Activated naive CD4-positive, alpha-beta T cell treated with anti-CD3 and anti-CD28 coated beads, Interleukin-2, amount 10 ng/mL, durations not matched to agents 7 days and 5 days (primary cell): ENCODE measurements around the gene FCRLB.

Experiments used
- CTCF ChIA-PET: fragments of 350-600 bp; sonication (Branson Sonifier 250); formaldehyde crosslinking; loops from one replicate; lab custom pipeline; 2021; ENCODE audit warnings: antibody characterized with exemption; lab: Charles Lee
- DNase-seq: peaks from one replicate; pipeline ENCODE4 v3.0.0-alpha.2; 2020
- H3K27ac Mint-ChIP-seq: one replicate; pipeline ENCODE4 v1.8.0; 2021; ENCODE audit warnings: mild to moderate bottlenecking, moderate library complexity, mixed read lengths
- H3K27me3 Mint-ChIP-seq: one replicate; pipeline ENCODE4 v1.8.0; 2021; ENCODE audit warnings: mild to moderate bottlenecking, mixed read lengths
- H3K36me3 Mint-ChIP-seq: one replicate; pipeline ENCODE4 v1.8.0; 2021; ENCODE audit warnings: mixed read lengths
- H3K4me1 Mint-ChIP-seq: one replicate; pipeline ENCODE4 v1.8.0; 2021; ENCODE audit warnings: mixed read lengths
- H3K4me3 Mint-ChIP-seq: one replicate; pipeline ENCODE4 v1.8.0; 2021; ENCODE audit warnings: mild to moderate bottlenecking, moderate library complexity, mixed read lengths
- H3K9me3 Mint-ChIP-seq: one replicate; pipeline ENCODE4 v1.8.0; 2021; ENCODE audit warnings: mixed read lengths

Gene FCRLB

DNA sequence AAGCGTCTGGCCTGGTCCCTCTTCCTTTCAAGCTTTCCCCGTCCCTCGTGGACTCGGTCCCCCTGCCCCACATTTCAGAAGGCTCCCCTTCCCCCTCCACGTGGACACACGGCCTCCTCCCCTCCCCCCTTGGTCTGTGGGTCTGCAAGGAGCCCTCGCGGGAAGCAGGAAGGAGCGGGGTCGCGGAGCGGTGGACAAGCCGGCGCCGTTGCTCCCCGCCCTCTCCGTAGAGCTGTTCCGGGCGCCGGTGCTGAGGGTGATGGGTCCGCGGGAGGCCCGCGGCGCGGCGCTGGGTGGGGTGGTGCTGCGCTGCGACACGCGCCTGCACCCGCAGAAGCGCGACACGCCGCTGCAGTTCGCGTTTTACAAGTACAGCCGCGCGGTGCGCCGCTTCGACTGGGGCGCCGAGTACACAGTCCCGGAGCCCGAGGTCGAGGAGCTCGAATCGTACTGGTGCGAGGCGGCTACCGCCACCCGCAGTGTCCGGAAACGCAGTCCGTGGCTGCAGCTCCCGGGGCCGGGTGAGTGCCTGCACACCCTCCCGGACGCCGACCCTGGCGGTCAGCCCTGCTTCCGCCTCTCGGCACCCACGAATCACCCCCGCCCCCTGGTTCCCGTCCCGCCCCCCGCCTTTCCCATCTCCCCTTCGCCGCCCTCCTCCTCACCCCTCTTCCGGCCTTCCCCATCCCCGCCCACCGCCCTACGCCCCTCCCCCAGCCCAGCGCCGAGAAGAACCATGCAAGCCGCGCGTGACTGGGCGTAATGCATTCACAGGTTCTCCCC lies 5.3 kb downstream of the FCRLB start:
- H3K27ac Mint-ChIP-seq = peak overlapping the region; percentile 88
- peak overlapping the region; percentile 76 for H3K4me3 Mint-ChIP-seq
- H3K4me1 Mint-ChIP-seq = peaks cover 51% of the 10 kb centered on the region
- peak; percentile 82 for DNase-seq
- no peaks in the 10 kb centered on the region for H3K9me3 Mint-ChIP-seq
- H3K36me3 Mint-ChIP-seq = no peaks in the 10 kb centered on the region
- H3K27me3 Mint-ChIP-seq = peaks cover 81% of the 10 kb centered on the region
- CTCF ChIA-PET = interaction anchor here (0.6 to 1.3 kb wide), 7 partner anchors 11 to 1641 kb away, joined by 3 to 11 read pairs (median 3); no protein-coding TSS in a partner anchor

DNA sequence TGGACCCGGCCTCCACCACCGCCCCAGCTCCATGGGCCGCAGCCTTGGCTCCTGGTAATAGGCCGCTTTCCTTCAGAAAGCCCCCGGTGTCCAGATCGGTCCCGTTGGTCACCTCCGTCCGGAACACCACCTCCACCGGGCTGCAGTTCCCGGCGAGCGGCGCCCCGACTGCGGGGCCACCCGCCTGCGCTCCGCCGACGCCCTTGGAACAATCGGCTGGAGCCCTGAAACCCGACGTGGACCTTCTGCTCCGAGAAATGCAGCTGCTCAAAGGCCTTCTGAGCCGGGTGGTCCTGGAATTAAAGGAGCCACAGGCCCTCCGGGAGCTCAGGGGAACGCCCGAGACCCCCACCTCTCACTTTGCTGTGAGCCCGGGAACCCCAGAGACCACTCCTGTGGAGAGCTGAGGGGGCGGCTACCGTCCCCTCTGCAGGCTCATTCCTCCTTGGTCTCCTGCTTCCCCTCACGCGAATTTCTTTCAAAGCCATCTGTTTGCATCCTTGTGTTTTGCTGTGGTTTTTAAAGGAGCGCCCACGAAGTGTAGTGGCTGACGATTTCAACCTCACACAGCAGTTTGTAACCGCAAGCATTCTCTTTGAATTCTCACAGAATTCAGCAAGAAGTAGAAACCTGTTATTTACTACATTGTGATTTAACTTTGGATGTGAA lies 6.0 kb downstream of the FCRLB start:
- peak; percentile 63 for DNase-seq
- CTCF ChIA-PET = interaction anchor here (0.6 to 1.1 kb wide), 3 partner anchors 12 to 1642 kb away, joined by 3 read pairs; no protein-coding TSS in a partner anchor
- Mint-ChIP-seq H3K4me3 (peak overlapping the region; percentile 76), H3K9me3 (no peaks in the 10 kb centered on the region), H3K27me3 (peaks cover 74% of the 10 kb centered on the region), H3K4me1 (peaks cover 47% of the 10 kb centered on the region), H3K36me3 (no peaks in the 10 kb centered on the region), H3K27ac (peak overlapping the region; percentile 88)

DNA sequence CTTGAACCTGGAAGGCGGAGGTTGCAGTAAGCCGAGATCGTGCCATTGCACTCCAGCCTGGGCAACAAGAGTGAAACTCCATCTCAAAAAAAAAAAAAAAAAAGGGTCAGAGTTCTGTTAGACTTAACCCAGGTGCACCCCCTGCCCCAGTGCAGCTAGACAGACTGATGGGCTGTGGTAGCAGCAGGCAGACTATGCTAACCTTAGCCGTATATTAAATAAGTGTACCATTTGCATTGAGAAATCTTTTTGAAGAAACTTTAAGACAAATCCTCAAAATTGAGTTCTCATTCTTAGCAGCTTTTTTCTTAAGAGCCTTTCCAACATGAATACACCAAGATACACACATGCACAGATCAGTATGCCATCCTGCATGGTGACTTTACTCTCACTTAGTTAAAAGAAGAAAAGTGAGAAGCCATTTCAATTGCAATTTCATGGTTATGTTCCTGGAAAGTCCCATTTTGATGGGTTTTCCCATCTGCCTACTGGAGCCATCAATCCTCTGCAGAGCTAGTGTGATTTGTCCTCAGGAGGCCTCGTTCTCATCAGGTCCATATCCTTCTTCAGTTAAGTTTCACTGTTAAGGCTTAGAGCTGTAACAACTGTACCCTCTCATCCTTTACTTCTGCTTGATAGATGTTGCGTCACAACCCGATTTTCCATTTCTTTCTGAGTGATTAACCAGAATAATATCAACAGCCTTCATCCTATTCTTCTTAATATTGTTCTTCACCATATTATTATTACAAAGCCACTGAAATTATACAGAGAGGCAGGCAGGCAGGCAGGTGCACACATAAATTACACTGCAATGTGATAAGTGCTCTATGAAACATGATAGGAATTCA lies 7.3 kb downstream of the FCRLB start:
- Mint-ChIP-seq H3K4me1 (peaks cover 47% of the 10 kb centered on the region), H3K27me3 (peaks cover 62% of the 10 kb centered on the region), H3K36me3 (no peaks in the 10 kb centered on the region), H3K4me3 (no peak overlapping the region), H3K9me3 (no peaks in the 10 kb centered on the region), H3K27ac (no peak overlapping the region)
- DNase-seq = no peak
- CTCF ChIA-PET = interaction anchor here (0.9 to 1.1 kb wide), 2 partner anchors 9 to 13 kb away, joined by 4 to 5 read pairs; no protein-coding TSS in a partner anchor

DNA sequence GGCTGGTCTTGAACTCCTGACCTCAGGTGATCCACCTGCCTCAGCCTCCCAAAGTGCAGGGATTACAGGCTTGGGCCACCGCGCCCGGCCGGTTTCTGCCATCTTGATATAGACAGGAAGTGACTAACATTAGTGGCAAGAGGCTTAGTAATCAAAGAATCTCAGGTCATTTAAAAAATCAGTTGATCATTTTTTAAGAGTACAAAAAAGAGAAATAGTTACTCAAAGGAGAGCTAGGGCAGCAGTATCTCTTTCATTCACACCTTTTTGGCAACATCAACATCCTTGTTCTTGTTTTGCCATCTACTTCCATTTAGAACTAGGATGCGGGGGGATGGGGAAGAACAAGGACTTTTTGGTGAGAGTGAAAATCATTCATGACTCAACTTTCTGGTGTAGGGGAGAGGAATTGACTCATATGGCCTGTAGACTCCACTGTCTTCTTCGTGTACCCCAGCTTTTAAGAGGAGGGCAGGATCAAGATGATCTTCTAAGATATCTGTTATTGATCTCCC lies 8.8 kb downstream of the FCRLB start:
- CTCF ChIA-PET = interaction anchor here (0.8 to 1.4 kb wide), 3 partner anchors 8 to 11 kb away, joined by 3 to 5 read pairs (median 4); no protein-coding TSS in a partner anchor
- Mint-ChIP-seq H3K27ac (no peak overlapping the region), H3K4me1 (peaks cover 43% of the 10 kb centered on the region), H3K4me3 (no peak overlapping the region), H3K9me3 (no peaks in the 10 kb centered on the region), H3K36me3 (no peaks in the 10 kb centered on the region), H3K27me3 (peaks cover 52% of the 10 kb centered on the region)
- DNase-seq = no peak

DNA sequence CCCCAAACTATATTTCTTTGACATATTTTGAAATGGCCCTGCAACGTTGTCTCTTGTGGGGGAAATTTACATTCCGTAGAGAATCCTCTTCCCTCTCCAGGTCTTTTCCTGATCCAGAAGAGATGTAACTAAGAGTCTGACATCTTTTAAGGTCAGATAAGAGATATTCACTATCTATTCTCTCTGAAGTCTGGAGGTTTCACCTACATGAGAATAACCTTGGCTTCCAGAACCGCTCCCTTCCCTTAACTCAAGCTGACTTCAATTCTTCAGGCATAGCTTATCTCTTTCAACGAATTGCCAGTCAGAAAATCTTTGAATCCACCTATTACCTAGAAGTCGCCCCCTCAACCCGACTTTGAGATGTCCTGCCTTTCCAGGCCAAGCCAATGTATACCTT lies 9.9 kb downstream of the FCRLB start:
- DNase-seq = no peak
- Mint-ChIP-seq H3K9me3 (no peaks in the 10 kb centered on the region), H3K27me3 (peaks cover 51% of the 10 kb centered on the region), H3K4me1 (peaks cover 36% of the 10 kb centered on the region), H3K4me3 (no peak overlapping the region), H3K36me3 (no peaks in the 10 kb centered on the region), H3K27ac (no peak overlapping the region)
- CTCF ChIA-PET = no interaction called here

DNA sequence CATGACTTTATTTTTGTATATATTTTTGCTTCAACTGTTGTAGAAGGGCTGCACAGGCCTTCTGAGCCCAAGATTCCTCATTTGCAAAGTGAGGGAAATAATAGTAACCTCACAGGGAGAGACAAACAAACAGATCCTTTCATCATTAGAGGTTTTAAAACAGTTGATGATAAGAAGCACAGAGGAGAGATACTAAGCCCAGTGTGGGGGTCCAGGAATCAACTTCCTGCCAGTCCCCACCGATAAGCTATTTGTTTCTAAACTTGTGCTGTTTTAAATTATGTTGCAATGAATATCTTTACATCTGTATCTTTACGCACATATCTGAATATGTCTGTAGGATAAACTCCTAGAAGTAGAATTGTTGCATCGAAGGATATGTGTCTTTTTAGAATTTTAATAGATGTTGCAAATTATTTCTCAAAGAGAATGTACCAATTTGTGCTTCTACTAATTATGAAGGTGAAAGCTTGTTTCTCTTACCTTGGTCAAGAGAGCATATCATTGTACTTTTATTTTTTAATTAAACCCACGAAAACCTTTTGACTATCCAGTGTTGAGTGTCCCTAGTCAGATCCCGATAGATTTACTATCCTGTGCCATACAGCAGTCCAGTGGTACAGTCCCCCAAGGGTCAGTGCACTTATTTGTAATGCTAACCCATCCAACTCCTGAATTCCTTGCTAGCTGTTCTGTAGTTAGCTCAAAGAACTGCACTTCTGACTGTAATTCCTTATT lies 10.8 kb downstream of the FCRLB start:
- Mint-ChIP-seq H3K27me3 (peaks cover 49% of the 10 kb centered on the region), H3K4me3 (no peak overlapping the region), H3K27ac (no peak overlapping the region), H3K9me3 (no peaks in the 10 kb centered on the region), H3K36me3 (no peaks in the 10 kb centered on the region), H3K4me1 (peaks cover 38% of the 10 kb centered on the region)
- CTCF ChIA-PET = interaction anchor here (1.0 to 1.5 kb wide), 2 partner anchors 9 to 85 kb away, joined by 3 to 5 read pairs; no protein-coding TSS in a partner anchor
- no peak for DNase-seq

DNA sequence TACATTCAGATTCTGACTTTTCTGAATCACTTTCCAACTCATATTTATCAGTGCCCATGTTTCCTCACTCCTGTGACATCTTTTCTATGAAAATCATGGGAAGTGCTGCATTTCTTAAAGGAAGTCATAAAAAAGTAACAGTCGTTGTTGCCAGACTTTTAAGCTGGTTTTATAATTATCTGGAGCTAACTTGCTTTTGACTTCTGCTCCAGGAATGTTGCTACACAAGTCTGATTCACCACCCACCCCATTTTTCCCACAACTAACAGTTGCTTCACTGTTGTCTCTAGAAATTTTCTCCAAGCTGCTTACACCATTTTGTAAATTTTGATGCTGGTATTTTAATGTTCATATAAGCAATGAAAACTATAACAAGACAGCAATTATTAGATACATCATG lies 12.2 kb downstream of the FCRLB start:
- Mint-ChIP-seq H3K36me3 (no peaks in the 10 kb centered on the region), H3K27me3 (peaks cover 46% of the 10 kb centered on the region), H3K27ac (no peak overlapping the region), H3K4me1 (peaks cover 33% of the 10 kb centered on the region), H3K4me3 (no peak overlapping the region), H3K9me3 (no peaks in the 10 kb centered on the region)
- DNase-seq = no peak
- CTCF ChIA-PET = interaction anchor here (0.7 to 1.5 kb wide), 3 partner anchors 8 to 249 kb away, joined by 3 to 5 read pairs (median 3); no protein-coding TSS in a partner anchor

DNA sequence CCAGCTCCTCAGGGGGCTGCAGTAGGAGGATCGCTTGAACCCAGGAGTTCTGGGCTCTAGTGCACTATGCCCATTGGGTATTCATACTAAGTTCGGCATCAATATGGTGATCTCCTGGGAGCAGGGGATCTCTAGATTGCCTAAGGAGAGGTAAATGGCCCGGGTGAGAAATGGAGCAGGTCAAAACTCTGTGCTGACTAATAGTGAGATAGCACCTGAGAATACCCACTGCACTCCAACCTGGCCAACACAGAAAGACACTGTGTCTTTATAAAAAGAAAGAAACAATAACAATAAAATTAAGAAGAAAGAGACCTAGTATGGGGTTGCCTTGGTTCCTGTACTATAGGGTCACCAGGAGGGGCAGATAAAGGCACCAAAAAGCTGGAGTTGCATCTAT lies 14.5 kb downstream of the FCRLB start:
- no peak overlapping the region for H3K4me3 Mint-ChIP-seq
- CTCF ChIA-PET = interaction anchor here (1.6 kb wide), 1 partner anchor 301 kb away, joined by 3 read pairs; no protein-coding TSS in a partner anchor
- no peak overlapping the region for H3K27ac Mint-ChIP-seq
- no peaks in the 10 kb centered on the region for H3K36me3 Mint-ChIP-seq
- H3K9me3 Mint-ChIP-seq = no peaks in the 10 kb centered on the region
- peaks cover 34% of the 10 kb centered on the region for H3K4me1 Mint-ChIP-seq
- no peak for DNase-seq
- peaks cover 39% of the 10 kb centered on the region for H3K27me3 Mint-ChIP-seq

DNA sequence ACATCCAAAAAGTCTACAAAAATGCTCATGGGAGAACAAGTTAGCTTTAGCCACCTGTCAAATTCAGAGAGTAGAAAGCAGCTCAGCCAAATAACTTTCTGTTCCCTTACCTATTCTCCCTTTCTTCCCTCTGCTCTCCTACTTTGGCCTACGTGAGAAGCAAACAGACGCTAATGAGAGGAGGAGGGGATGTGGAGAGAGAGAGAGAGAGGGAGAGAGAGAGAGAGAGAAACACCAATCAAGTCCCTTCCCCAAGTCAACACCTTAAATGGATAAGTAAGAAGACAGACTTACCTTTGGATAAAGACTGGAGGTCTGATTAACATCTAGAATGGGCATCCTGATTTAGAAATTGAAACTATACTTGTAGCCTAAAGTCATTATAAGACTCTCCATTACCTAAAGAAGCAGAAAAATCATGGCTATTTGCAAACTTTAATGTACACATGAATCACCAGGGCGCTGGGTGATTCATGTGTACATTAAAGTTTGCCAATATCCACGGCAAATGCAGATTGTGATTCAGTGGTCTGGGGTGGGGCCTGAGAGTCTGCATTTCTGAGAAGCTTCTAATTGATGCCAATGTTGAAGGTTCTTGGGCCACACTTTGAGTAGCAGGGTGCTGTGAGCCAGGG lies 15.1 kb downstream of the FCRLB start:
- no peak overlapping the region for H3K27ac Mint-ChIP-seq
- no peaks in the 10 kb centered on the region for H3K36me3 Mint-ChIP-seq
- DNase-seq = no peak
- CTCF ChIA-PET = interaction anchor here (0.7 to 6.9 kb wide), 7 partner anchors 10 to 301 kb away, joined by 3 to 71 read pairs (median 9); no protein-coding TSS in a partner anchor
- no peaks in the 10 kb centered on the region for H3K9me3 Mint-ChIP-seq
- peaks cover 33% of the 10 kb centered on the region for H3K27me3 Mint-ChIP-seq
- no peak overlapping the region for H3K4me3 Mint-ChIP-seq
- H3K4me1 Mint-ChIP-seq = peaks cover 33% of the 10 kb centered on the region

DNA sequence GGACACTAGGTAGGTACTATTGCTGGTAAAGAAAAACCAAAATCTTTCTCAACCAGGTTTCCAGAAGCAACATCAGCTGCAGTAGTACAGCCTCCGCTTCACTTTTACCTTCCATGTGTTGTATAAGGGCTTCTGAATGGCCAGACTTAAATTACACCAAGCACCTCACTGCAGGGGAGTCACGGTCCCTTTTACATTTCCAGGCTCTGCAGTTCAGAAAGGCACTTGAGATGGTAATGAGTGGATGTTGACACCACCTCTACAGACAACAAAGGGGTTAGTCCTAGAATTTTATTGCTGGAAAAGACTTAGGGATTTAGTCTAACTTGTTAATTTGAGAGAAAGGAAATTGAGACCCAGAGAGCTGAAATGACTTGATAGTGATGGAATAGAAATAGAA lies 16.3 kb downstream of the FCRLB start:
- Mint-ChIP-seq H3K27me3 (peaks cover 32% of the 10 kb centered on the region), H3K4me3 (no peak overlapping the region)
- DNase-seq = no peak

DNA sequence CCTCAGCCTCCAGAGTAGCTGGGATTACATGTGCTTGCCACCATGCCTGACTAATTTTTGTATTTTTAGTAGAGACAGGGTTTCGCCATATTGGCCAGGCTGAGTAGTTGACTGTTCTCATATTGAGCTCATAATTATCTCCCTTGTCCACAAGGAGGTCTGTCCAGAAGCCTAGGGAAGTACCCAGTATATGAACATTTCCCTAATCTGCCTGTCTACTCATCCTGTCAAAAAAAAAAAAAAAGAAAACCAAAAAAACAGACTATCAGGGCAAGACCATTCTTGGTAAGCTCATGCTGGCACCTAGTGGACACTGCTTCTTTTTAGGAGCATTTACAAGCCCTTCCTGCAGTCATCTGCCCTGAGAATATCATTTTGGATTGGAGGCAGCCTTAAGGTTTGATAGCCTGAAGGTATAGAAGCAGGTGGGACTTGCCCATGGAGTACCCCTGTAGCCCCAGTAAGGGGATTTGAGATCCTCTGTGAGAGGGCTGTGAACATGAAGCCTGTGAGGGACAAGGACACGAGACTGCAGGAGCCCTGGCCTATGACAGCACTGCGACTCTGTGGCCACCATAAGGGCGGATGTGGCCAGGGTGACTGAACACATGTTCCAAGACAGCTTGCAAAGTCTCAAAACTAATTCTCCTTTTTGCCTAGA lies 17.4 kb downstream of the FCRLB start:
- peak overlapping the region; percentile 46 for H3K27ac Mint-ChIP-seq
- no peaks in the 10 kb centered on the region for H3K9me3 Mint-ChIP-seq
- peak overlapping the region; percentile 5 for H3K4me3 Mint-ChIP-seq
- peaks cover 38% of the 10 kb centered on the region for H3K4me1 Mint-ChIP-seq
- H3K36me3 Mint-ChIP-seq = no peaks in the 10 kb centered on the region
- CTCF ChIA-PET = interaction anchor here (0.7 to 6.9 kb wide), 10 partner anchors 8 to 255 kb away, joined by 3 to 71 read pairs (median 5); partner anchors contain the start of genes DUSP12 and FCRLA
- peak; percentile 71 for DNase-seq
- peaks cover 33% of the 10 kb centered on the region for H3K27me3 Mint-ChIP-seq

More for the DNA sequence above, 16.3 kb downstream of the FCRLB start:
- H3K27ac Mint-ChIP-seq = no peak overlapping the region
- CTCF ChIA-PET = interaction anchor here (0.9 to 6.9 kb wide), 8 partner anchors 7 to 253 kb away, joined by 3 to 71 read pairs (median 8); partner anchors contain the start of gene FCRLA
- H3K4me1 Mint-ChIP-seq = peaks cover 33% of the 10 kb centered on the region
- H3K9me3 Mint-ChIP-seq = no peaks in the 10 kb centered on the region
- H3K36me3 Mint-ChIP-seq = no peaks in the 10 kb centered on the region
